ENCODE measurements around the gene FBXW8. TPM values are rescaled to one million over a fixed set of nuclear protein-coding genes. Genes with fewer than 3 reads are reported as not detected.

The FBXW8 gene
- total and polyA plus RNA-seq, 2 donors (not counting 1 experiment from before 2014, with no cell fraction given), result 12.1 to 23.5 TPM

DNA sequence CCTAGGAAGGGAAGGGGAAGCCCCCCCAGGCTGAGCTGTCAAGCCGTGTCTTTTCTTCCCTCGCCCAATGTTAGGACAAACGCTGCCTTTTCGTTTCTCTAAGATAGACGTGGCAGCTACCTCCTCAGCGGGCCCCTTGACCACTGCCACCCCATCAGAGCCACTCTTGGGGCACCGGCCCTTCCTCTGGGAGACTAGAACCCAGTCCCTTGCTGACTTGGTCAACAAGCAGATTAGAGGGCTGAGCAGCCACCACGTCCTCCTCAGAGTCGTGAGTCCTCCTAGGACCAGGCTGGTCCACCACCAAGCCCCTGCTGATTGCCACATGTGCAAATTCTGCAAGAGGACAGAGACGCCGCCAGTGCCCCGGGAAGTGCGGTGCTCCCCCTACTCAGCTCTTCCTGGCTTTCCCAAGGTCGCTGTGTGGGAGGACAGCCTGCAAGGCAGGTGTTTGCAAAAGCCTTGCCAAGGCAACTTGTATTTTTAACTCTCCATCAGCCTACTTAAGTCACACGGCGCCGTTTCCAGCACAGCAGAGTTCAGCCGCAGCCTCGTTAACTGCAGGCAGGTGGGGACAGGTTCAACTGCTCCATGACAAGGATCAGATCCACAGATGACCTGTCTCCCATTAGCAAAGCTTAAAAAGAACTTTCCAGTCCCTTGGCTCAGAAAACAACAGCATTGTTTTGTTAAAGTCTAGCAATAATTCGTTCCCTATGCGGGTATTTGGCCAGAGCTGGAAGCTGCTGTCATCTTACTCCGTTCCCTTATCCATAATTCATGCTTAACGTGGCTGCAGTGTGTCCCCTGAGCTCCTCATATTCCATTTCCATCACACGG, 122.9 kb downstream of the FBXW8 start:
- H3K9ac ChIP-seq (ENCODE audit: low read length), result no peak overlapping the region
- Mint-ChIP-seq H3K4me1 (peaks cover 22% of the 10 kb centered on the region), H3K9me3 (ENCODE audit: insufficient read depth) (no peaks in the 10 kb centered on the region), H3K4me3 (no peak overlapping the region), H3K27me3 (peaks cover 3% of the 10 kb centered on the region), H3K27ac (no peak overlapping the region)
- TF ChIP-seq, protein P1, sequence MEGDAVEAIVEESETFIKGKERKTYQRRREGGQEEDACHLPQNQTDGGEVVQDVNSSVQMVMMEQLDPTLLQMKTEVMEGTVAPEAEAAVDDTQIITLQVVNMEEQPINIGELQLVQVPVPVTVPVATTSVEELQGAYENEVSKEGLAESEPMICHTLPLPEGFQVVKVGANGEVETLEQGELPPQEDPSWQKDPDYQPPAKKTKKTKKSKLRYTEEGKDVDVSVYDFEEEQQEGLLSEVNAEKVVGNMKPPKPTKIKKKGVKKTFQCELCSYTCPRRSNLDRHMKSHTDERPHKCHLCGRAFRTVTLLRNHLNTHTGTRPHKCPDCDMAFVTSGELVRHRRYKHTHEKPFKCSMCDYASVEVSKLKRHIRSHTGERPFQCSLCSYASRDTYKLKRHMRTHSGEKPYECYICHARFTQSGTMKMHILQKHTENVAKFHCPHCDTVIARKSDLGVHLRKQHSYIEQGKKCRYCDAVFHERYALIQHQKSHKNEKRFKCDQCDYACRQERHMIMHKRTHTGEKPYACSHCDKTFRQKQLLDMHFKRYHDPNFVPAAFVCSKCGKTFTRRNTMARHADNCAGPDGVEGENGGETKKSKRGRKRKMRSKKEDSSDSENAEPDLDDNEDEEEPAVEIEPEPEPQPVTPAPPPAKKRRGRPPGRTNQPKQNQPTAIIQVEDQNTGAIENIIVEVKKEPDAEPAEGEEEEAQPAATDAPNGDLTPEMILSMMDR (IDR thresholded peaks at IDR 0.05), result no peak
- intact Hi-C loops (cut with micrococcal nuclease), result no loop called here
- no peak overlapping the region for H3K4me2 ChIP-seq (replicated peaks; ENCODE audit: low read depth, low read length, poor library complexity, severe bottlenecking)
- H3K79me2 ChIP-seq (ENCODE audit: control insufficient read depth, insufficient read depth, low read length), result no peaks in the 10 kb centered on the region
- WGBS (ENCODE audit: insufficient coverage), result 91% methylated on average over 24 of the region's 24 CpGs
- CTCF ChIA-PET, result interaction anchor here (4.1 kb wide), 1 partner anchor 86 kb away, joined by 19 read pairs; no protein-coding TSS in a partner anchor
- H3K27ac ChIP-seq (ENCODE audit: low read length in 2 of 2), result no peak overlapping the region
- H3K9me3 ChIP-seq (ENCODE audit: control extremely low read depth in 1 of 3, control insufficient read depth in 2 of 3, insufficient read depth in 1 of 3, low read length in 2 of 3), result peaks cover 0 to 3% (median 0%) of the 10 kb centered on the region in 3 donors
- ATAC-seq (ENCODE audit: low read depth) (no peak), DNase-seq (no peak)
- H3K27me3 ChIP-seq (replicated peaks in 1 of 4; ENCODE audit: control extremely low read depth in 1 of 4, control insufficient read depth in 3 of 4, insufficient read depth in 4 of 4, low read length in 3 of 4), result peaks cover 0 to 16% (median 0%) of the 10 kb centered on the region in 4 experiments
- peaks cover 0 to 6% of the 10 kb centered on the region in 2 experiments for H3K36me3 ChIP-seq (replicated peaks in 1 of 2; ENCODE audit: control extremely low read depth in 1 of 2, control insufficient read depth in 1 of 2, extremely low read depth in 1 of 2, insufficient read depth in 2 of 2, low read length in 1 of 2)
- no peak overlapping the region for H2AFZ ChIP-seq (ENCODE audit: insufficient read depth, low read depth, low read length, poor library complexity, severe bottlenecking)
- no peak overlapping the region for H3K4me3 ChIP-seq (ENCODE audit: control extremely low read depth in 1 of 5, extremely low read depth in 1 of 5, insufficient read depth in 1 of 5, low read depth in 2 of 5, low read length in 4 of 5)
- no peaks in the 10 kb centered on the region for H4K20me1 ChIP-seq (ENCODE audit: control insufficient read depth, insufficient read depth, low read length, poor library complexity, severe bottlenecking)
- peaks cover 6 to 21% of the 10 kb centered on the region in 2 donors for H3K4me1 ChIP-seq (ENCODE audit: control insufficient read depth in 2 of 2, insufficient read depth in 2 of 2, low read length in 2 of 2)
- POLR2A ChIA-PET, result no interaction called here

DNA sequence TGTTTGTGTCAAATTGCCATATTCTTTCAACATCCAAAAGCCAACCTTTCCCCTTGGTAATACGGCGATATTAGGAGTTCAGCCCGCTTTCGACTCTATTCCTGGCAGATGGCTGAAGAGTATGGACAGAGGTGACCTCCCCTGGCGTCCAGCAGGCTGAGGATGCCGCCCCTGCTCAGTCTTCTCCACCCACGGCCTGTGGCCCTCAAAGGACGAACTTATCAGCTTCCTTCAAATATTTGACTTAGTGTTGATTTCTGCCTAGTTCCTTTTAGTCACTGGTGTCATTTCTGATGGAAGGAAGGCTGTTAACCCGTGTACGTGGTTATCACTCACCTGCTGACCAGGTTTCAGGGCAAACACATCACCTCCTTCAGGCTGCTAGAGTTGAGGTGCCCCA, 123.5 kb downstream of the FBXW8 start:
- Mint-ChIP-seq H3K4me3 (no peak overlapping the region), H3K27ac (no peak overlapping the region), H3K4me1 (peaks cover 22% of the 10 kb centered on the region), H3K9me3 (ENCODE audit: insufficient read depth) (no peaks in the 10 kb centered on the region), H3K27me3 (peaks cover 3% of the 10 kb centered on the region)
- Histone ChIP-seq H2AFZ (ENCODE audit: insufficient read depth, low read depth, low read length, poor library complexity, severe bottlenecking) (no peak overlapping the region), H3K27me3 (replicated peaks in 1 of 4; ENCODE audit: control extremely low read depth in 1 of 4, control insufficient read depth in 3 of 4, insufficient read depth in 4 of 4, low read length in 3 of 4) (peaks cover 0 to 16% (median 0%) of the 10 kb centered on the region in 4 experiments), H3K9me3 (ENCODE audit: control extremely low read depth in 1 of 3, control insufficient read depth in 2 of 3, insufficient read depth in 1 of 3, low read length in 2 of 3) (peaks cover 0 to 3% (median 0%) of the 10 kb centered on the region in 3 donors), H3K4me2 (replicated peaks; ENCODE audit: low read depth, low read length, poor library complexity, severe bottlenecking) (no peak overlapping the region), H3K79me2 (ENCODE audit: control insufficient read depth, insufficient read depth, low read length) (no peaks in the 10 kb centered on the region), H3K36me3 (replicated peaks in 1 of 2; ENCODE audit: control extremely low read depth in 1 of 2, control insufficient read depth in 1 of 2, extremely low read depth in 1 of 2, insufficient read depth in 2 of 2, low read length in 1 of 2) (peaks cover 0 to 2% of the 10 kb centered on the region in 2 experiments), H3K4me3 (ENCODE audit: control extremely low read depth in 1 of 5, extremely low read depth in 1 of 5, insufficient read depth in 1 of 5, low read depth in 2 of 5, low read length in 4 of 5) (no peak overlapping the region), H3K9ac (ENCODE audit: low read length) (no peak overlapping the region), H3K4me1 (ENCODE audit: control insufficient read depth in 2 of 2, insufficient read depth in 2 of 2, low read length in 2 of 2) (peaks cover 6 to 21% of the 10 kb centered on the region in 2 donors), H4K20me1 (ENCODE audit: control insufficient read depth, insufficient read depth, low read length, poor library complexity, severe bottlenecking) (no peaks in the 10 kb centered on the region), H3K27ac (ENCODE audit: low read length in 2 of 2) (no peak overlapping the region)
- DNase-seq (no peak), ATAC-seq (ENCODE audit: low read depth) (no peak)
- TF ChIP-seq EZH2 (IDR thresholded peaks at IDR 0.05; ENCODE audit: borderline replicate concordance, insufficient read depth, low read depth, low read length, poor library complexity, severe bottlenecking), result no peak
- TF ChIP-seq, protein P1 (IDR thresholded peaks at IDR 0.05), result no peak
- 92% methylated on average over 8 of the region's 10 CpGs for WGBS (ENCODE audit: insufficient coverage)
- ChIA-PET CTCF (interaction anchor here (4.1 kb wide), 1 partner anchor 86 kb away, joined by 19 read pairs; no protein-coding TSS in a partner anchor), POLR2A (interaction anchor here (0.6 kb wide), 1 partner anchor 9 kb away, joined by 3 read pairs; no protein-coding TSS in a partner anchor)
- intact Hi-C loops (cut with micrococcal nuclease), result no loop called here
